Measurements from ENCODE around the gene NECTIN4.

DNA sequence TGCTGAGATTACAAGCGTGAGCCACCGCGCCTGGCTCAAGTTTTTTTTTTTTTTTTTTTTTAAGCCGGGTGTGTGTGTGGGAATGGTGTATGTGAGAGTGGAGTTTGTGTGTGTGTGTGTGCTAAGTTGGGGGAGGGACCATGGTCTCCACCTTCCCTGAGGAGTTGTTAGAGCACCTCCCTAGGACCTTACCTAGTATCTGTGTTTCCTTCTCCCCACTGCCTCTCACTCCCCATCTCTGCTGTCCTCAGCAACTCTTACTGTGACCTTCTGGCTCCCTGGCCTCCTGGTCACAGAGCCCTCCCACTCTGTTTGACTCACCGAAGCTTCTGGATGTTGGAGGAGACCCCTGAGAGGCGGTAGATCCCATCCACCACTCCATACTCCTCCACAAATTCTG is 30.1 kb downstream of the NECTIN4 start:
- TF ChIP-seq, protein P1, sequence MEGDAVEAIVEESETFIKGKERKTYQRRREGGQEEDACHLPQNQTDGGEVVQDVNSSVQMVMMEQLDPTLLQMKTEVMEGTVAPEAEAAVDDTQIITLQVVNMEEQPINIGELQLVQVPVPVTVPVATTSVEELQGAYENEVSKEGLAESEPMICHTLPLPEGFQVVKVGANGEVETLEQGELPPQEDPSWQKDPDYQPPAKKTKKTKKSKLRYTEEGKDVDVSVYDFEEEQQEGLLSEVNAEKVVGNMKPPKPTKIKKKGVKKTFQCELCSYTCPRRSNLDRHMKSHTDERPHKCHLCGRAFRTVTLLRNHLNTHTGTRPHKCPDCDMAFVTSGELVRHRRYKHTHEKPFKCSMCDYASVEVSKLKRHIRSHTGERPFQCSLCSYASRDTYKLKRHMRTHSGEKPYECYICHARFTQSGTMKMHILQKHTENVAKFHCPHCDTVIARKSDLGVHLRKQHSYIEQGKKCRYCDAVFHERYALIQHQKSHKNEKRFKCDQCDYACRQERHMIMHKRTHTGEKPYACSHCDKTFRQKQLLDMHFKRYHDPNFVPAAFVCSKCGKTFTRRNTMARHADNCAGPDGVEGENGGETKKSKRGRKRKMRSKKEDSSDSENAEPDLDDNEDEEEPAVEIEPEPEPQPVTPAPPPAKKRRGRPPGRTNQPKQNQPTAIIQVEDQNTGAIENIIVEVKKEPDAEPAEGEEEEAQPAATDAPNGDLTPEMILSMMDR (IDR thresholded peaks at IDR 0.05) = no peak
- TF ChIP-seq POLR2A (IDR thresholded peaks at IDR 0.05) = no peak
